HepG2 (cell line): ENCODE data around the gene SNRNP48. TPM values are rescaled to one million over a fixed set of nuclear protein-coding genes. Genes with fewer than 3 reads are reported as not detected.

Experiments used
- CBX5 ChIP-seq: sonication (generic); formaldehyde crosslinking; IDR thresholded peaks from 2 replicates; pipeline ENCODE4 v1.4.0; 2020; ENCODE audit warnings: missing genetic modification reagents, borderline replicate concordance
- CHD4 ChIP-seq: fragments of 200-600 bp; sonication (generic); IDR thresholded peaks from 2 replicates; pipeline ENCODE4 v1.7.0; 2017; ENCODE audit warnings: mild to moderate bottlenecking, low read length, borderline replicate concordance
- CSRNP1 ChIP-seq: sonication (generic); formaldehyde crosslinking; IDR thresholded peaks from 2 replicates; pipeline ENCODE4 v1.8.1; 2023; ENCODE audit warnings: mild to moderate bottlenecking, missing genetic modification reagents
- FIP1L1 ChIP-seq: fragments of 200-400 bp; formaldehyde crosslinking; IDR thresholded peaks from 2 replicates; pipeline ENCODE4 v1.6.1; 2018; ENCODE audit warnings: low read depth, mild to moderate bottlenecking, low read length, moderate library complexity, borderline replicate concordance; ENCODE audit not compliant: insufficient read depth
- HHEX ChIP-seq: IDR thresholded peaks from 2 replicates; pipeline ENCODE4 v1.6.1; 2016; ENCODE audit warnings: control low read depth
- IRF2 ChIP-seq: IDR thresholded peaks from 2 replicates; pipeline ENCODE4 v1.6.1; 2018; ENCODE audit warnings: missing genetic modification reagents, missing compliant biosample characterization
- REPIN1 ChIP-seq: sonication (generic); formaldehyde crosslinking; IDR thresholded peaks from 2 replicates; pipeline ENCODE4 v1.8.0; 2022; ENCODE audit warnings: missing genetic modification reagents, low read depth, mild to moderate bottlenecking, borderline replicate concordance
- SMC3 ChIP-seq: IDR thresholded peaks from 2 replicates; pipeline ENCODE4 v1.6.1; 2011; ENCODE audit warnings: low read length, improper control_type of control experiment
- SMYD3 ChIP-seq: sonication (generic); formaldehyde crosslinking; IDR thresholded peaks from 2 replicates; pipeline ENCODE4 v1.8.1; 2023; ENCODE audit warnings: mild to moderate bottlenecking, missing genetic modification reagents
- SOX6 ChIP-seq, 2 experiments: fragments of 450-650 bp in 1 of 2; sonication (generic) in 1 of 2; formaldehyde crosslinking in 1 of 2; IDR thresholded peaks; 2 replicates each; pipeline versions ENCODE4 v1.4.0 to v1.6.1; 2017 to 2020; ENCODE audit warnings: antibody characterized with exemption in 1 of 2, mild to moderate bottlenecking in 1 of 2, missing genetic modification reagents in 1 of 2
- U2AF2 ChIP-seq: fragments of 200-400 bp; formaldehyde crosslinking; IDR thresholded peaks from 2 replicates; pipeline ENCODE4 v1.6.1; 2017; ENCODE audit warnings: low read depth, mild to moderate bottlenecking, low read length
- ZNF264 ChIP-seq: sonication (generic); formaldehyde crosslinking; IDR thresholded peaks from 2 replicates; pipeline ENCODE4 v1.4.0; 2020; ENCODE audit warnings: missing genetic modification reagents
- ZNF274 ChIP-seq: sonication (generic); formaldehyde crosslinking; IDR thresholded peaks from 2 replicates; pipeline ENCODE4 v1.5.1; 2020; ENCODE audit warnings: mild to moderate bottlenecking, missing genetic modification reagents
- ZNF292 ChIP-seq: sonication (generic); formaldehyde crosslinking; IDR thresholded peaks from 2 replicates; pipeline ENCODE4 v1.8.1; 2022; ENCODE audit warnings: mild to moderate bottlenecking, low read depth, missing genetic modification reagents, borderline replicate concordance
- ZNF350 ChIP-seq: sonication (generic); formaldehyde crosslinking; IDR thresholded peaks from 2 replicates; pipeline ENCODE4 v1.4.0; 2020; ENCODE audit warnings: mild to moderate bottlenecking, low read depth, missing genetic modification reagents, borderline replicate concordance
- ZNF446 ChIP-seq: sonication (generic); formaldehyde crosslinking; IDR thresholded peaks from 2 replicates; pipeline ENCODE4 v1.5.0; 2020; ENCODE audit warnings: mild to moderate bottlenecking, missing genetic modification reagents
- ZNF503 ChIP-seq: sonication (generic); formaldehyde crosslinking; IDR thresholded peaks from 2 replicates; pipeline ENCODE4 v1.4.0; 2020; ENCODE audit warnings: missing genetic modification reagents
- ZNF646 ChIP-seq: sonication (generic); formaldehyde crosslinking; IDR thresholded peaks from 2 replicates; pipeline ENCODE4 v1.9.0; 2021; ENCODE audit warnings: mild to moderate bottlenecking, missing genetic modification reagents
- polyA plus RNA-seq, 8 experiments: library from polyadenylated mRNA; depleted of rRNA in 3 of 8; stranded (reverse) in 7 of 8; unstranded in 1 of 8; fragments of >200 nt; fragmentation: Illumina TruSeq in 4 of 8; extraction: Trizol in 4 of 8; gene quantifications; 2 replicates each; pipeline versions ENCODE4 v1.2.1 to v1.2.3, GENCODE V29; 2011 to 2016; ENCODE audit warnings: low read depth in 4 of 8, missing spikeins in 1 of 8, mixed read lengths in 1 of 8; ENCODE audit not compliant: insufficient read depth in 1 of 8
- total RNA-seq, 5 experiments: library from RNA; depleted of rRNA; stranded (reverse); fragments of >200 nt; fragmentation: Illumina TruSeq; extraction: Trizol; gene quantifications; 2 replicates each; pipeline ENCODE4 v1.2.3, GENCODE V29; 2016; ENCODE audit warnings: low read depth in 1 of 5

The SNRNP48 gene
- total and polyA plus RNA-seq, 2 of the 13 experiments (the other 11 are each of a cell fraction or from before 2014, with no cell fraction given): 17.5 to 47.5 TPM

GRCh38 chr6:7589949-7590917 lies at the start of gene SNRNP48 (continued):
- no peak; the same call in 1 of the 2 replicates for TF ChIP-seq ZNF503 (CRISPR knock-in tag)
- 0 out of 2 replicates have a peak, but pooled peaks have one; percentile 82 for TF ChIP-seq ZNF446
- peak; percentile 93 for TF ChIP-seq CSRNP1 (CRISPR knock-in tag)
- TF ChIP-seq IRF2 (CRISPR knock-in tag): peak; percentile 84
- no peak for TF ChIP-seq SMYD3
- TF ChIP-seq ZNF292: no peak; the same call in 1 of the 2 replicates
- TF ChIP-seq SMC3: no peak
- no peak for TF ChIP-seq ZNF646 (CRISPR knock-in tag)
- TF ChIP-seq REPIN1 (CRISPR knock-in tag): no peak; the same call in 1 of the 2 replicates
- peak; percentile 71 for TF ChIP-seq ZNF274 (CRISPR knock-in tag)
- no peak for TF ChIP-seq SOX6 (IDR thresholded peaks at IDR 0.05)
- TF ChIP-seq SOX6 (CRISPR knock-in tag; IDR thresholded peaks at IDR 0.05): peak; percentile 65; the same call in 1 of the 2 replicates
- no peak for TF ChIP-seq CHD4
- peak; percentile 92; the same call in 1 of the 2 replicates for TF ChIP-seq CBX5 (CRISPR knock-in tag)
- no peak for TF ChIP-seq FIP1L1
- TF ChIP-seq ZNF264 (CRISPR knock-in tag): no peak
- no peak for TF ChIP-seq HHEX (CRISPR knock-in tag)
- peak; percentile 73; the same call in 1 of the 2 replicates for TF ChIP-seq ZNF350 (CRISPR knock-in tag)
- no peak for TF ChIP-seq U2AF2
